Neural cell (in vitro differentiated cells): ENCODE data around the gene ABCG8. TPM values are rescaled to one million over a fixed set of nuclear protein-coding genes. Genes with fewer than 3 reads are reported as not detected.

Experiments used
- H2AFZ ChIP-seq: fragments of 200-600, 300-800 bp; sonication (generic), shearing (Covaris generic); 2 replicates; pipeline ENCODE4 v1.6.0; 2014; ENCODE audit warnings: low read depth, mild to moderate bottlenecking, antibody characterized with exemption, low read length, moderate library complexity
- H3F3A ChIP-seq: fragments of 200-600 bp; shearing (Covaris generic); 2 replicates; pipeline ENCODE4 v1.6.1; 2016; ENCODE audit warnings: mild to moderate bottlenecking, moderate library complexity, mixed read lengths, antibody characterized with exemption, low read length; ENCODE audit not compliant: insufficient read depth, poor library complexity, severe bottlenecking
- H3K27ac ChIP-seq: fragments of 200-600, 300-800 bp; sonication (generic), shearing (Covaris generic); 2 replicates; pipeline ENCODE4 v1.5.1; 2014; ENCODE audit warnings: mild to moderate bottlenecking, low read length, moderate library complexity
- H3K27me3 ChIP-seq: fragments of 300-800, 200-600 bp; sonication (generic), shearing (Covaris generic); 2 replicates; pipeline ENCODE4 v1.6.0; 2014; ENCODE audit warnings: mild to moderate bottlenecking, low read depth, low read length, moderate library complexity; ENCODE audit not compliant: insufficient read depth
- H3K36me3 ChIP-seq: fragments of 300-800, 200-600 bp; sonication (generic), shearing (Covaris generic); 2 replicates; pipeline ENCODE4 v1.5.1; 2014; ENCODE audit warnings: mild to moderate bottlenecking, antibody characterized with exemption, low read length, moderate library complexity; ENCODE audit not compliant: insufficient read depth
- H3K4me2 ChIP-seq: fragments of 300-800, 200-600 bp; sonication (generic), shearing (Covaris generic); 2 replicates; pipeline ENCODE4 v1.6.0; 2014; ENCODE audit warnings: mild to moderate bottlenecking, low read length
- H3K4me3 ChIP-seq: fragments of 300-800, 200-600 bp; sonication (generic), shearing (Covaris generic); 2 replicates; pipeline ENCODE4 v1.5.1; 2014; ENCODE audit warnings: mild to moderate bottlenecking, low read length, moderate library complexity
- H3K79me2 ChIP-seq: fragments of 200-600 bp; shearing (Covaris generic); replicated peaks from 2 replicates; pipeline ENCODE4 v1.6.0; 2014; ENCODE audit warnings: mild to moderate bottlenecking, low read length, moderate library complexity; ENCODE audit not compliant: insufficient read depth
- H3K9ac ChIP-seq: fragments of 300-800, 200-600 bp; sonication (generic), shearing (Covaris generic); 2 replicates; pipeline ENCODE4 v1.6.1; 2016; ENCODE audit warnings: mild to moderate bottlenecking, low read length, mixed read lengths
- H3K9me2 ChIP-seq: fragments of 200-600 bp; shearing (Covaris generic); 2 replicates; pipeline ENCODE4 v1.6.1; 2016; ENCODE audit warnings: mild to moderate bottlenecking, low read length, mixed read lengths; ENCODE audit not compliant: insufficient read depth
- H3K9me3 ChIP-seq: fragments of 200-600, 300-800 bp; sonication (generic), shearing (Covaris generic); 2 replicates; pipeline ENCODE4 v1.6.1; 2016; ENCODE audit warnings: mild to moderate bottlenecking, mixed run types, low read length, moderate library complexity, mixed read lengths
- H4K20me1 ChIP-seq: fragments of 200-600 bp; shearing (Covaris generic); 2 replicates; pipeline ENCODE4 v1.6.1; 2016; ENCODE audit warnings: mild to moderate bottlenecking, mixed run types; ENCODE audit not compliant: insufficient read depth
- EP300 ChIP-seq: fragments of 450-650 bp; conservative IDR thresholded peaks from 2 replicates; pipeline ENCODE4 v1.6.1; 2014; ENCODE audit warnings: antibody characterized with exemption, mild to moderate bottlenecking, moderate library complexity; ENCODE audit not compliant: poor library complexity, severe bottlenecking
- EZH2 ChIP-seq: fragments of 200-600, 300-800 bp; shearing (Covaris generic), sonication (generic); IDR thresholded peaks from 2 replicates; pipeline ENCODE4 v1.6.1; 2014; ENCODE audit warnings: antibody characterized with exemption, low read length, borderline replicate concordance, mild to moderate bottlenecking; ENCODE audit not compliant: insufficient read depth, poor library complexity, severe bottlenecking
- MXI1 ChIP-seq: fragments of 450-650 bp; conservative IDR thresholded peaks from 2 replicates; pipeline ENCODE4 v1.6.1; 2014; ENCODE audit warnings: antibody characterized with exemption, mild to moderate bottlenecking; ENCODE audit not compliant: poor library complexity, severe bottlenecking
- POLR2AphosphoS5 ChIP-seq: IDR thresholded peaks from 2 replicates; pipeline ENCODE4 v1.6.1; 2012
- RAD21 ChIP-seq: fragments of 450-650 bp; conservative IDR thresholded peaks from 2 replicates; pipeline ENCODE4 v1.6.1; 2014; ENCODE audit warnings: antibody characterized with exemption, mild to moderate bottlenecking, moderate library complexity
- SMC3 ChIP-seq: fragments of 450-650 bp; conservative IDR thresholded peaks from 2 replicates; pipeline ENCODE4 v1.6.1; 2014; ENCODE audit warnings: antibody characterized with exemption, mild to moderate bottlenecking, moderate library complexity; ENCODE audit not compliant: poor library complexity
- TAF1 ChIP-seq: IDR thresholded peaks from 2 replicates; pipeline ENCODE4 v1.6.1; 2012; ENCODE audit warnings: low read depth
- polyA plus RNA-seq: library from polyadenylated mRNA; depleted of rRNA; stranded (reverse); fragments of >200 nt; gene quantifications from 2 replicates; pipeline ENCODE4 v1.2.3, GENCODE V29; 2014
- TF ChIP-seq, protein P1 (sequence below): fragments of 450-650 bp; IDR thresholded peaks from 2 replicates; pipeline ENCODE4 v1.5.1; 2014; ENCODE audit warnings: antibody characterized with exemption, mild to moderate bottlenecking, moderate library complexity; ENCODE audit not compliant: poor library complexity, severe bottlenecking
- TF ChIP-seq, protein P2 (sequence below): IDR thresholded peaks from 2 replicates; pipeline ENCODE4 v1.6.1; 2012; ENCODE audit warnings: borderline replicate concordance

Gene ABCG8
- polyA plus RNA-seq, 1 donor from 2014 or later, result 0.05 TPM

DNA sequence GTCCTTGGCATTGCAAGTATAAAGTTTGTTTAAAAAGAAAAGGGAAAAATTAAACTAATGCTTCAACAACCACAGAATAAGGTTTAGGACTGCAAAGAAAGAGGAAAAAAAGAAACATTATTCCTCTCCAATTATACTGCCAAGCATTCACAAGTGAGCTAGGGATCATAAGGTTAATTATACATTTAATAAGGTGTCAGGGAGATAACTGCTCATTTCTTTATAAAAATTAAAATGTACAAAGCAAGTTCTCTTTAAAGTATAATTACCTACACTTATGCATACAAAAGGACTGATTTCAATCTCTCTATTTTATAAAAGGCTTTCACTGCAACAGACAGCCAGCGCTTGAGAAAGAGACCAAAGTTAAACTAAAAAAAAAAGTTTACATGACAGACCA lies 58.1 kb downstream of the ABCG8 start:
- Histone ChIP-seq H2AFZ (no peak overlapping the region), H3K27ac (no peak overlapping the region), H3K9ac (no peak overlapping the region), H3K27me3 (no peaks in the 10 kb centered on the region), H3K79me2 (no peaks in the 10 kb centered on the region), H3K9me3 (no peaks in the 10 kb centered on the region), H3F3A (no peaks in the 10 kb centered on the region), H3K4me3 (no peak overlapping the region), H3K9me2 (no peaks in the 10 kb centered on the region), H3K4me2 (no peak overlapping the region), H4K20me1 (no peaks in the 10 kb centered on the region), H3K36me3 (peaks cover 24% of the 10 kb centered on the region)
- TF ChIP-seq POLR2AphosphoS5 (no peak), RAD21 (no peak), EZH2 (no peak), MXI1 (no peak), EP300 (no peak), SMC3 (no peak), TAF1 (no peak)
- TF ChIP-seq, protein P1, sequence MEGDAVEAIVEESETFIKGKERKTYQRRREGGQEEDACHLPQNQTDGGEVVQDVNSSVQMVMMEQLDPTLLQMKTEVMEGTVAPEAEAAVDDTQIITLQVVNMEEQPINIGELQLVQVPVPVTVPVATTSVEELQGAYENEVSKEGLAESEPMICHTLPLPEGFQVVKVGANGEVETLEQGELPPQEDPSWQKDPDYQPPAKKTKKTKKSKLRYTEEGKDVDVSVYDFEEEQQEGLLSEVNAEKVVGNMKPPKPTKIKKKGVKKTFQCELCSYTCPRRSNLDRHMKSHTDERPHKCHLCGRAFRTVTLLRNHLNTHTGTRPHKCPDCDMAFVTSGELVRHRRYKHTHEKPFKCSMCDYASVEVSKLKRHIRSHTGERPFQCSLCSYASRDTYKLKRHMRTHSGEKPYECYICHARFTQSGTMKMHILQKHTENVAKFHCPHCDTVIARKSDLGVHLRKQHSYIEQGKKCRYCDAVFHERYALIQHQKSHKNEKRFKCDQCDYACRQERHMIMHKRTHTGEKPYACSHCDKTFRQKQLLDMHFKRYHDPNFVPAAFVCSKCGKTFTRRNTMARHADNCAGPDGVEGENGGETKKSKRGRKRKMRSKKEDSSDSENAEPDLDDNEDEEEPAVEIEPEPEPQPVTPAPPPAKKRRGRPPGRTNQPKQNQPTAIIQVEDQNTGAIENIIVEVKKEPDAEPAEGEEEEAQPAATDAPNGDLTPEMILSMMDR, result no peak
- TF ChIP-seq, protein P2, sequence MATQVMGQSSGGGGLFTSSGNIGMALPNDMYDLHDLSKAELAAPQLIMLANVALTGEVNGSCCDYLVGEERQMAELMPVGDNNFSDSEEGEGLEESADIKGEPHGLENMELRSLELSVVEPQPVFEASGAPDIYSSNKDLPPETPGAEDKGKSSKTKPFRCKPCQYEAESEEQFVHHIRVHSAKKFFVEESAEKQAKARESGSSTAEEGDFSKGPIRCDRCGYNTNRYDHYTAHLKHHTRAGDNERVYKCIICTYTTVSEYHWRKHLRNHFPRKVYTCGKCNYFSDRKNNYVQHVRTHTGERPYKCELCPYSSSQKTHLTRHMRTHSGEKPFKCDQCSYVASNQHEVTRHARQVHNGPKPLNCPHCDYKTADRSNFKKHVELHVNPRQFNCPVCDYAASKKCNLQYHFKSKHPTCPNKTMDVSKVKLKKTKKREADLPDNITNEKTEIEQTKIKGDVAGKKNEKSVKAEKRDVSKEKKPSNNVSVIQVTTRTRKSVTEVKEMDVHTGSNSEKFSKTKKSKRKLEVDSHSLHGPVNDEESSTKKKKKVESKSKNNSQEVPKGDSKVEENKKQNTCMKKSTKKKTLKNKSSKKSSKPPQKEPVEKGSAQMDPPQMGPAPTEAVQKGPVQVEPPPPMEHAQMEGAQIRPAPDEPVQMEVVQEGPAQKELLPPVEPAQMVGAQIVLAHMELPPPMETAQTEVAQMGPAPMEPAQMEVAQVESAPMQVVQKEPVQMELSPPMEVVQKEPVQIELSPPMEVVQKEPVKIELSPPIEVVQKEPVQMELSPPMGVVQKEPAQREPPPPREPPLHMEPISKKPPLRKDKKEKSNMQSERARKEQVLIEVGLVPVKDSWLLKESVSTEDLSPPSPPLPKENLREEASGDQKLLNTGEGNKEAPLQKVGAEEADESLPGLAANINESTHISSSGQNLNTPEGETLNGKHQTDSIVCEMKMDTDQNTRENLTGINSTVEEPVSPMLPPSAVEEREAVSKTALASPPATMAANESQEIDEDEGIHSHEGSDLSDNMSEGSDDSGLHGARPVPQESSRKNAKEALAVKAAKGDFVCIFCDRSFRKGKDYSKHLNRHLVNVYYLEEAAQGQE, result no peak

DNA sequence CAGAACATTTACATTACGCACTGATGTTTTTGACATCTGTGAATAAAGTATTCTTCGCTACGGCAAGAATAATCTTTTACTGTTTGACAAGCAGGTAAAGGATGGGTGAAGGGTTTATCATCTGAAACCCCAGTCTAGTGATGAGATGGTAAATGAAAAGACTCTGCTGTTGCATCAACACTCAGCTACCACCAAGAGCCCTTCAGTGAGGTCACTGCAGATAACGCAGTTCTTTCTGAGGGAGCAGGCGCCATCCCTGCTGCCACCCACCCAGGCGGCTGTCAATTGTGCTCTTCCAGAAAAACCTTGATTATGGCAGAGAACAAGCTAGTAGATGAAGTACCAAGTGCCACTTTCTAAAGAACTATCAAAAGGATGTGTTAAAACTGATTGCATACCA lies 58.7 kb downstream of the ABCG8 start:
- Histone ChIP-seq H3K9me3 (no peaks in the 10 kb centered on the region), H3K27me3 (no peaks in the 10 kb centered on the region), H3K79me2 (no peaks in the 10 kb centered on the region), H3F3A (no peaks in the 10 kb centered on the region), H3K4me2 (no peak overlapping the region), H3K9me2 (no peaks in the 10 kb centered on the region), H3K9ac (no peak overlapping the region), H3K4me3 (no peak overlapping the region), H3K36me3 (peaks cover 19% of the 10 kb centered on the region), H2AFZ (no peak overlapping the region), H4K20me1 (no peaks in the 10 kb centered on the region), H3K27ac (no peak overlapping the region)
- no peak for TF ChIP-seq EP300
- no peak for TF ChIP-seq SMC3
- TF ChIP-seq POLR2AphosphoS5, result no peak
- TF ChIP-seq EZH2, result no peak
- TF ChIP-seq, protein P2, result no peak
- no peak for TF ChIP-seq TAF1
- TF ChIP-seq, protein P1, result no peak
- TF ChIP-seq MXI1, result no peak
- TF ChIP-seq RAD21, result no peak
